ENCODE measurements around the gene MAP3K14.

The MAP3K14 gene

GRCh38 chr17:45293413-45294211 lies 23.2 kb downstream of the MAP3K14 start:
- Histone ChIP-seq H3K4me3 (ENCODE audit: low read length) (no peak overlapping the region), H2AFZ (ENCODE audit: low read length) (no peak overlapping the region), H3K9ac (ENCODE audit: low read length) (no peak overlapping the region), H3K27ac (ENCODE audit: low read length) (no peak overlapping the region), H4K20me1 (ENCODE audit: insufficient read depth, low read length) (peaks cover 10% of the 10 kb centered on the region; the same call in 1 of the 2 replicates), H3K27me3 (replicated peaks; ENCODE audit: insufficient read depth, low read length) (no peaks in the 10 kb centered on the region), H3K4me2 (ENCODE audit: low read depth, low read length) (no peak overlapping the region), H3K9me2 (replicated peaks; ENCODE audit: insufficient read depth, low read length) (no peaks in the 10 kb centered on the region), H3K36me3 (replicated peaks; ENCODE audit: insufficient read depth, low read length) (peaks cover 12% of the 10 kb centered on the region), H3K9me3 (replicated peaks; ENCODE audit: insufficient read depth, low read length) (no peaks in the 10 kb centered on the region), H3F3A (ENCODE audit: insufficient read depth, low read length) (peaks cover 3% of the 10 kb centered on the region; the same call in 1 of the 2 replicates), H3K79me2 (ENCODE audit: low read length) (peaks cover 89% of the 10 kb centered on the region), H3K4me1 (ENCODE audit: low read length) (peaks cover 11% of the 10 kb centered on the region; the same call in 1 of the 2 replicates)
- DNase-seq = no peak
- TF ChIP-seq EZH2 (optimal IDR thresholded peaks at IDR 0.05; ENCODE audit: low read depth, low read length) (no peak), EZH2phosphoT487 (IDR thresholded peaks at IDR 0.05; ENCODE audit: low read length) (no peak), CTCF (IDR thresholded peaks at IDR 0.05; ENCODE audit: low read length) (no peak)

- no peaks in the 10 kb centered on the region for H3K27me3 ChIP-seq (replicated peaks; ENCODE audit: insufficient read depth, low read length)
- H2AFZ ChIP-seq (ENCODE audit: low read length) = no peak overlapping the region
- H3K4me3 ChIP-seq (ENCODE audit: low read length) = no peak overlapping the region
- DNase-seq = no peak
- peaks cover 12% of the 10 kb centered on the region for H3K36me3 ChIP-seq (replicated peaks; ENCODE audit: insufficient read depth, low read length)
- H3K4me1 ChIP-seq (ENCODE audit: low read length) = peaks cover 11% of the 10 kb centered on the region; the same call in 1 of the 2 replicates
- H3K4me2 ChIP-seq (ENCODE audit: low read depth, low read length) = no peak overlapping the region
- no peak for TF ChIP-seq EZH2phosphoT487 (IDR thresholded peaks at IDR 0.05; ENCODE audit: low read length)
- no peak for TF ChIP-seq CTCF (IDR thresholded peaks at IDR 0.05; ENCODE audit: low read length)
- TF ChIP-seq EZH2 (optimal IDR thresholded peaks at IDR 0.05; ENCODE audit: low read depth, low read length) = no peak
- H3K27ac ChIP-seq (ENCODE audit: low read length) = no peak overlapping the region
- H3F3A ChIP-seq (ENCODE audit: insufficient read depth, low read length) = peaks cover 3% of the 10 kb centered on the region; the same call in 1 of the 2 replicates
- H3K9me3 ChIP-seq (replicated peaks; ENCODE audit: insufficient read depth, low read length) = no peaks in the 10 kb centered on the region
- peaks cover 82% of the 10 kb centered on the region for H3K79me2 ChIP-seq (ENCODE audit: low read length)
- no peak overlapping the region for H3K9ac ChIP-seq (ENCODE audit: low read length)
- no peaks in the 10 kb centered on the region for H3K9me2 ChIP-seq (replicated peaks; ENCODE audit: insufficient read depth, low read length)
- H4K20me1 ChIP-seq (ENCODE audit: insufficient read depth, low read length) = peaks cover 10% of the 10 kb centered on the region; the same call in 1 of the 2 replicates
These were observed 24.0 kb downstream of the MAP3K14 start for GRCh38 chr17:45292696-45293412.

- Histone ChIP-seq H3K27ac (ENCODE audit: low read length) (no peak overlapping the region), H3K36me3 (replicated peaks; ENCODE audit: insufficient read depth, low read length) (peaks cover 12% of the 10 kb centered on the region), H3K79me2 (ENCODE audit: low read length) (peaks cover 67% of the 10 kb centered on the region), H3K27me3 (replicated peaks; ENCODE audit: insufficient read depth, low read length) (no peaks in the 10 kb centered on the region), H3K9me2 (replicated peaks; ENCODE audit: insufficient read depth, low read length) (no peaks in the 10 kb centered on the region), H2AFZ (ENCODE audit: low read length) (no peak overlapping the region), H3K9me3 (replicated peaks; ENCODE audit: insufficient read depth, low read length) (no peaks in the 10 kb centered on the region), H3K4me1 (ENCODE audit: low read length) (peaks cover 5% of the 10 kb centered on the region; the same call in 1 of the 2 replicates), H4K20me1 (ENCODE audit: insufficient read depth, low read length) (peaks cover 5% of the 10 kb centered on the region; the same call in 1 of the 2 replicates), H3K9ac (ENCODE audit: low read length) (no peak overlapping the region), H3K4me3 (ENCODE audit: low read length) (no peak overlapping the region), H3F3A (ENCODE audit: insufficient read depth, low read length) (peaks cover 3% of the 10 kb centered on the region; the same call in 1 of the 2 replicates), H3K4me2 (ENCODE audit: low read depth, low read length) (no peak overlapping the region)
- no peak for DNase-seq
- TF ChIP-seq EZH2phosphoT487 (IDR thresholded peaks at IDR 0.05; ENCODE audit: low read length) (no peak), CTCF (IDR thresholded peaks at IDR 0.05; ENCODE audit: low read length) (no peak), EZH2 (optimal IDR thresholded peaks at IDR 0.05; ENCODE audit: low read depth, low read length) (no peak)
These were observed 25.5 kb downstream of the MAP3K14 start for GRCh38 chr17:45291171-45291805.

Measured in MM.1S (cell line).